ENCODE measurements around the gene C10orf95.

The C10orf95 gene

DNA sequence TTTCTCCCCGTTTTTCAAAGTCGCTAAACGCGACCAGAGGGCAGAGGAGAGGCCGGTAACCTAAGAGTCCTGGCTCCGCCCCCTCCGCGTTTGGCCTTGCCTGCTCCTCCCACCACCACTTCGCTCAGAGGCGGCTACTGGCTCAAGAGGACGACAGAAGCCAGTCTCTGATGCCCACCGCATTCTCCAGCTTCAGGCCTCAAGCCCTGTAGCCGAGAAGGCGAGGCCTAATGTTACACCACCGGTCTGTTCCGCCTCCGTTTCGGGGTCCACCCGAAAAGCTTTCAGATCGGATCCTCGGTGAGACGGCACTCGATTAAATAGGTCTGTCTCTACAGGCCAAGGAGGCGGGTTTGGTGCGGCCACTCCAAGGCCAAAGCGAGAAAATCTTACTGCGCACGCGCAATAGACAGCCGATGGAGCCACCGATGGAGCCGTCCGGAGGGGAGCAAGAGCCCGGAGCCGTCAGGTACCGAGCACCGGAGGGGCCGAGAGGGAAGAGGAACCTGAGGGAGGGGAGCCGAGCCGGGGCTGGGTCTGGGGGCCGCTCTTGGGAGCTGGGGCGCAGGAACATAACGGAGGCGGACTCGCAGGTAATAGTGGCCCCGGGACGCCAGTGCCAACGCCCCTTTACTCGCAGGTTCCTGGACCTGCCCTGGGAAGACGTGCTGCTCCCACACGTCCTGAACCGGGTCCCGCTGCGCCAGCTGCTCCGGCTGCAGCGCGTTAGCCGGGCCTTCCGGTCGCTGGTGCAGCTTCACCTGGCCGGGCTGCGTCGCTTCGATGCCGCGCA is 30.4 kb downstream of the C10orf95 start, which contains the start of gene FBXL15 (continued):
- TF ChIP-seq, protein P1, sequence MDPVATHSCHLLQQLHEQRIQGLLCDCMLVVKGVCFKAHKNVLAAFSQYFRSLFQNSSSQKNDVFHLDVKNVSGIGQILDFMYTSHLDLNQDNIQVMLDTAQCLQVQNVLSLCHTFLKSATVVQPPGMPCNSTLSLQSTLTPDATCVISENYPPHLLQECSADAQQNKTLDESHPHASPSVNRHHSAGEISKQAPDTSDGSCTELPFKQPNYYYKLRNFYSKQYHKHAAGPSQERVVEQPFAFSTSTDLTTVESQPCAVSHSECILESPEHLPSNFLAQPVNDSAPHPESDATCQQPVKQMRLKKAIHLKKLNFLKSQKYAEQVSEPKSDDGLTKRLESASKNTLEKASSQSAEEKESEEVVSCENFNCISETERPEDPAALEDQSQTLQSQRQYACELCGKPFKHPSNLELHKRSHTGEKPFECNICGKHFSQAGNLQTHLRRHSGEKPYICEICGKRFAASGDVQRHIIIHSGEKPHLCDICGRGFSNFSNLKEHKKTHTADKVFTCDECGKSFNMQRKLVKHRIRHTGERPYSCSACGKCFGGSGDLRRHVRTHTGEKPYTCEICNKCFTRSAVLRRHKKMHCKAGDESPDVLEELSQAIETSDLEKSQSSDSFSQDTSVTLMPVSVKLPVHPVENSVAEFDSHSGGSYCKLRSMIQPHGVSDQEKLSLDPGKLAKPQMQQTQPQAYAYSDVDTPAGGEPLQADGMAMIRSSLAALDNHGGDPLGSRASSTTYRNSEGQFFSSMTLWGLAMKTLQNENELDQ (tag by site-specific recombination; IDR thresholded peaks at IDR 0.05; ENCODE audit: low read depth): no peak
- peak; percentile 95 for TF ChIP-seq ZXDB (tag by site-specific recombination; IDR thresholded peaks at IDR 0.05)
- TF ChIP-seq ZIC2 (tag by site-specific recombination; IDR thresholded peaks at IDR 0.05): peak; percentile 50
- TF ChIP-seq, protein P2, sequence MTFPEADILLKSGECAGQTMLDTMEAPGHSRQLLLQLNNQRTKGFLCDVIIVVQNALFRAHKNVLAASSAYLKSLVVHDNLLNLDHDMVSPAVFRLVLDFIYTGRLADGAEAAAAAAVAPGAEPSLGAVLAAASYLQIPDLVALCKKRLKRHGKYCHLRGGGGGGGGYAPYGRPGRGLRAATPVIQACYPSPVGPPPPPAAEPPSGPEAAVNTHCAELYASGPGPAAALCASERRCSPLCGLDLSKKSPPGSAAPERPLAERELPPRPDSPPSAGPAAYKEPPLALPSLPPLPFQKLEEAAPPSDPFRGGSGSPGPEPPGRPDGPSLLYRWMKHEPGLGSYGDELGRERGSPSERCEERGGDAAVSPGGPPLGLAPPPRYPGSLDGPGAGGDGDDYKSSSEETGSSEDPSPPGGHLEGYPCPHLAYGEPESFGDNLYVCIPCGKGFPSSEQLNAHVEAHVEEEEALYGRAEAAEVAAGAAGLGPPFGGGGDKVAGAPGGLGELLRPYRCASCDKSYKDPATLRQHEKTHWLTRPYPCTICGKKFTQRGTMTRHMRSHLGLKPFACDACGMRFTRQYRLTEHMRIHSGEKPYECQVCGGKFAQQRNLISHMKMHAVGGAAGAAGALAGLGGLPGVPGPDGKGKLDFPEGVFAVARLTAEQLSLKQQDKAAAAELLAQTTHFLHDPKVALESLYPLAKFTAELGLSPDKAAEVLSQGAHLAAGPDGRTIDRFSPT (tag by site-specific recombination; IDR thresholded peaks at IDR 0.05): no peak
- peak; percentile 72 for TF ChIP-seq ZNF335 (tag by site-specific recombination; conservative IDR thresholded peaks at IDR 0.05)
- no peak for TF ChIP-seq ZNF596 (tag by site-specific recombination; IDR thresholded peaks at IDR 0.05)
- TF ChIP-seq ZNF837 (tag by site-specific recombination; IDR thresholded peaks at IDR 0.05): peak; percentile 97
- TF ChIP-seq ZNF174 (tag by site-specific recombination; IDR thresholded peaks at IDR 0.05): no peak
- no peak for TF ChIP-seq HOXC10 (CRISPR knock-in tag; IDR thresholded peaks at IDR 0.05)
- TF ChIP-seq, protein P3, sequence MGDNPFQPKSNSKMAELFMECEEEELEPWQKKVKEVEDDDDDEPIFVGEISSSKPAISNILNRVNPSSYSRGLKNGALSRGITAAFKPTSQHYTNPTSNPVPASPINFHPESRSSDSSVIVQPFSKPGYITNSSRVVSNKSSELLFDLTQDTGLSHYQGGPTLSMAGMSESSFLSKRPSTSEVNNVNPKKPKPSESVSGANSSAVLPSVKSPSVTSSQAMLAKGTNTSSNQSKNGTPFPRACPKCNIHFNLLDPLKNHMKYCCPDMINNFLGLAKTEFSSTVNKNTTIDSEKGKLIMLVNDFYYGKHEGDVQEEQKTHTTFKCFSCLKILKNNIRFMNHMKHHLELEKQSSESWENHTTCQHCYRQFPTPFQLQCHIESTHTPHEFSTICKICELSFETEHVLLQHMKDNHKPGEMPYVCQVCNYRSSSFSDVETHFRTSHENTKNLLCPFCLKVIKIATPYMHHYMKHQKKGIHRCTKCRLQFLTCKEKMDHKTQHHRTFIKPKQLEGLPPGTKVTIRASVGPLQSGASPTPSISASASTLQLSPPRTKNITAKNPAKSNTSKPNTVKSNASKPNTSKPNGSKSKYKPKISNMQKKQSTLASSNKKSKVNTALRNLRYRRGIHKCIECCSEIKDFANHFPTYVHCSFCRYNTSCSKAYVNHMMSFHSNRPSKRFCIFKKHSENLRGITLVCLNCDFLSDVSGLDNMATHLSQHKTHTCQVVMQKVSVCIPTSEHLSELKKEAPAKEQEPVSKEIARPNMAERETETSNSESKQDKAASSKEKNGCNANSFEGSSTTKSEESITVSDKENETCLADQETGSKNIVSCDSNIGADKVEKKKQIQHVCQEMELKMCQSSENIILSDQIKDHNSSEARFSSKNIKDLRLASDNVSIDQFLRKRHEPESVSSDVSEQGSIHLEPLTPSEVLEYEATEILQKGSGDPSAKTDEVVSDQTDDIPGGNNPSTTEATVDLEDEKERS (tag by site-specific recombination; IDR thresholded peaks at IDR 0.05): 0 out of 2 replicates have a peak, but pooled peaks have one; percentile 18
- peak; percentile 80; the same call in 1 of the 2 replicates for TF ChIP-seq MZF1 (tag by site-specific recombination; IDR thresholded peaks at IDR 0.05; ENCODE audit: borderline replicate concordance)
- TF ChIP-seq, protein P4, sequence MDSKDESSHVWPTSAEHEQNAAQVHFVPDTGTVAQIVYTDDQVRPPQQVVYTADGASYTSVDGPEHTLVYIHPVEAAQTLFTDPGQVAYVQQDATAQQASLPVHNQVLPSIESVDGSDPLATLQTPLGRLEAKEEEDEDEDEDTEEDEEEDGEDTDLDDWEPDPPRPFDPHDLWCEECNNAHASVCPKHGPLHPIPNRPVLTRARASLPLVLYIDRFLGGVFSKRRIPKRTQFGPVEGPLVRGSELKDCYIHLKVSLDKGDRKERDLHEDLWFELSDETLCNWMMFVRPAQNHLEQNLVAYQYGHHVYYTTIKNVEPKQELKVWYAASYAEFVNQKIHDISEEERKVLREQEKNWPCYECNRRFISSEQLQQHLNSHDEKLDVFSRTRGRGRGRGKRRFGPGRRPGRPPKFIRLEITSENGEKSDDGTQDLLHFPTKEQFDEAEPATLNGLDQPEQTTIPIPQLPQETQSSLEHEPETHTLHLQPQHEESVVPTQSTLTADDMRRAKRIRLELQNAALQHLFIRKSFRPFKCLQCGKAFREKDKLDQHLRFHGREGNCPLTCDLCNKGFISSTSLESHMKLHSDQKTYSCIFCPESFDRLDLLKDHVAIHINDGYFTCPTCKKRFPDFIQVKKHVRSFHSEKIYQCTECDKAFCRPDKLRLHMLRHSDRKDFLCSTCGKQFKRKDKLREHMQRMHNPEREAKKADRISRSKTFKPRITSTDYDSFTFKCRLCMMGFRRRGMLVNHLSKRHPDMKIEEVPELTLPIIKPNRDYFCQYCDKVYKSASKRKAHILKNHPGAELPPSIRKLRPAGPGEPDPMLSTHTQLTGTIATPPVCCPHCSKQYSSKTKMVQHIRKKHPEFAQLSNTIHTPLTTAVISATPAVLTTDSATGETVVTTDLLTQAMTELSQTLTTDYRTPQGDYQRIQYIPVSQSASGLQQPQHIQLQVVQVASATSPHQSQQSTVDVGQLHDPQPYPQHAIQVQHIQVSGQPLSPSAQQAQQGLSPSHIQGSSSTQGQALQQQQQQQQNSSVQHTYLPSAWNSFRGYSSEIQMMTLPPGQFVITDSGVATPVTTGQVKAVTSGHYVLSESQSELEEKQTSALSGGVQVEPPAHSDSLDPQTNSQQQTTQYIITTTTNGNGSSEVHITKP (tag by site-specific recombination; IDR thresholded peaks at IDR 0.05): peak; percentile 83
- peak; percentile 36; the same call in 1 of the 2 replicates for TF ChIP-seq ZNF623 (tag by site-specific recombination; IDR thresholded peaks at IDR 0.05)
- peak; percentile 92 for TF ChIP-seq KLF8 (tag by site-specific recombination; IDR thresholded peaks at IDR 0.05)
- TF ChIP-seq, protein P5, sequence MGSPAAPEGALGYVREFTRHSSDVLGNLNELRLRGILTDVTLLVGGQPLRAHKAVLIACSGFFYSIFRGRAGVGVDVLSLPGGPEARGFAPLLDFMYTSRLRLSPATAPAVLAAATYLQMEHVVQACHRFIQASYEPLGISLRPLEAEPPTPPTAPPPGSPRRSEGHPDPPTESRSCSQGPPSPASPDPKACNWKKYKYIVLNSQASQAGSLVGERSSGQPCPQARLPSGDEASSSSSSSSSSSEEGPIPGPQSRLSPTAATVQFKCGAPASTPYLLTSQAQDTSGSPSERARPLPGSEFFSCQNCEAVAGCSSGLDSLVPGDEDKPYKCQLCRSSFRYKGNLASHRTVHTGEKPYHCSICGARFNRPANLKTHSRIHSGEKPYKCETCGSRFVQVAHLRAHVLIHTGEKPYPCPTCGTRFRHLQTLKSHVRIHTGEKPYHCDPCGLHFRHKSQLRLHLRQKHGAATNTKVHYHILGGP (tag by site-specific recombination; IDR thresholded peaks at IDR 0.05): no peak
- TF ChIP-seq ZNF311 (tag by site-specific recombination; IDR thresholded peaks at IDR 0.05; ENCODE audit: borderline replicate concordance): no peak
- peak; percentile 51; the same call in 1 of the 2 replicates for TF ChIP-seq ZNF558 (tag by site-specific recombination; IDR thresholded peaks at IDR 0.05)
- TF ChIP-seq ZBTB48 (tag by site-specific recombination; IDR thresholded peaks at IDR 0.05): peak; percentile 70
